SK-N-SH (cell line): Measurements from ENCODE around the gene AGTRAP. TPM values are rescaled to one million over a fixed set of nuclear protein-coding genes. Genes with fewer than 3 reads are reported as not detected.

Experiments used
- CTCF ChIA-PET: fragments of 300-600, 350-600 bp; formaldehyde crosslinking; extraction: SDS; loops from one replicate; lab custom pipeline; 2021; lab: Yijun Ruan, JAX
- POLR2A ChIA-PET: fragments of 350-600 bp; sonication (Branson Sonifier 250); formaldehyde crosslinking; extraction: SDS; loops from one replicate; lab custom pipeline; 2020; ENCODE audit warnings: antibody characterized with exemption, inconsistent platforms; lab: Yijun Ruan, JAX
- DNase-seq: peaks from one replicate; pipeline ENCODE4 v3.0.0; 2012
- H2AFZ ChIP-seq: fragments of 200-600 bp; sonication (generic); 2 replicates; pipeline ENCODE4 v1.8.1; 2016; ENCODE audit warnings: antibody characterized with exemption, mild to moderate bottlenecking, low read depth
- H3F3A ChIP-seq: fragments of 200-600 bp; sonication (generic); replicated peaks from 2 replicates; pipeline ENCODE3; 2016; ENCODE audit warnings: antibody characterized with exemption, mild to moderate bottlenecking; ENCODE audit not compliant: insufficient read depth
- H3K27ac ChIP-seq, 2 experiments: fragments of 200-500 bp in 1 of 2; fragments of 200-600 bp in 1 of 2; sonication (Bioruptor generic) in 1 of 2; sonication (generic), shearing (Covaris generic) in 1 of 2; 2 replicates each; pipeline versions ENCODE4 v1.5.1 to v1.6.1; 2014 to 2016; ENCODE audit warnings: low read depth in 2 of 2, inconsistent platforms in 1 of 2, low read length in 1 of 2, mild to moderate bottlenecking in 1 of 2, mixed read lengths in 1 of 2
- H3K27me3 ChIP-seq: fragments of 200-600 bp; sonication (generic), shearing (Covaris generic); 2 replicates; pipeline ENCODE4 v1.6.1; 2016; ENCODE audit warnings: mixed run types; ENCODE audit not compliant: insufficient read depth
- H3K36me3 ChIP-seq, 2 experiments: fragments of 200-500 bp in 1 of 2; fragments of 200-600 bp in 1 of 2; sonication (Bioruptor generic) in 1 of 2; sonication (generic) in 1 of 2; replicated peaks in 1 of 2; 2 replicates each; pipeline versions ENCODE3 to v1.5.1; 2014 to 2016; ENCODE audit warnings: low read length in 1 of 2, mild to moderate bottlenecking in 1 of 2; ENCODE audit not compliant: insufficient read depth in 2 of 2, control insufficient read depth in 1 of 2
- H3K4me1 ChIP-seq, 2 experiments: fragments of 200-500 bp in 1 of 2; fragments of 200-600 bp in 1 of 2; sonication (Bioruptor generic) in 1 of 2; sonication (generic), shearing (Covaris generic) in 1 of 2; 2 replicates each; pipeline versions ENCODE4 v1.5.1 to v1.6.1; 2014 to 2016; ENCODE audit warnings: low read depth in 1 of 2, low read length in 1 of 2, mixed run types in 1 of 2; ENCODE audit not compliant: insufficient read depth in 2 of 2, control insufficient read depth in 1 of 2
- H3K4me2 ChIP-seq: fragments of 200-600 bp; sonication (generic), shearing (Covaris generic); 2 replicates; pipeline ENCODE4 v1.6.1; 2017; ENCODE audit warnings: mixed run types
- H3K4me3 ChIP-seq, 2 experiments: fragments of 200-500 bp in 1 of 2; fragments of 200-600 bp in 1 of 2; sonication (Bioruptor generic) in 1 of 2; sonication (generic), shearing (Covaris generic) in 1 of 2; 2 replicates each; pipeline versions ENCODE4 v1.5.1 to v1.8.1; 2014 to 2016; ENCODE audit warnings: low read depth in 2 of 2, inconsistent platforms in 1 of 2, low read length in 1 of 2, mild to moderate bottlenecking in 1 of 2, mixed read lengths in 1 of 2, moderate library complexity in 1 of 2
- H3K79me2 ChIP-seq: fragments of 200-600 bp; sonication (generic); 2 replicates; pipeline ENCODE4 v1.8.1; 2017; ENCODE audit warnings: mild to moderate bottlenecking; ENCODE audit not compliant: insufficient read depth
- H3K9ac ChIP-seq: fragments of 200-600 bp; sonication (generic); 2 replicates; pipeline ENCODE4 v1.6.1; 2017; ENCODE audit warnings: mixed run types
- H3K9me2 ChIP-seq: fragments of 200-600 bp; sonication (generic); 2 replicates; pipeline ENCODE4 v1.6.1; 2017; ENCODE audit warnings: mixed run types
- H3K9me3 ChIP-seq: fragments of 200-600 bp; sonication (generic); 2 replicates; pipeline ENCODE4 v1.6.1; 2017; ENCODE audit warnings: mixed run types, mild to moderate bottlenecking, moderate library complexity
- H4K20me1 ChIP-seq: fragments of 200-600 bp; sonication (generic); 2 replicates; pipeline ENCODE4 v1.6.1; 2017; ENCODE audit warnings: mild to moderate bottlenecking, mixed run types; ENCODE audit not compliant: insufficient read depth
- CHD2 ChIP-seq: fragments of 150-350 bp; IDR thresholded peaks from 2 replicates; pipeline ENCODE4 v1.6.1; 2018; ENCODE audit warnings: low read length; ENCODE audit not compliant: partially characterized antibody
- EZH2phosphoT487 ChIP-seq: fragments of 200-600 bp; sonication (generic); IDR thresholded peaks from 2 replicates; pipeline ENCODE4 v1.6.1; 2017; ENCODE audit warnings: low read depth, mixed run types, mild to moderate bottlenecking, antibody characterized with exemption, moderate library complexity, borderline replicate concordance
- FOXJ3 ChIP-seq: sonication (generic); formaldehyde crosslinking; IDR thresholded peaks from 2 replicates; pipeline ENCODE4 v1.5.1; 2020; ENCODE audit warnings: mild to moderate bottlenecking, missing genetic modification reagents
- GATA2 ChIP-seq: sonication (generic); formaldehyde crosslinking; IDR thresholded peaks from 2 replicates; pipeline ENCODE4 v1.5.0; 2020; ENCODE audit warnings: mild to moderate bottlenecking, missing genetic modification reagents
- JUND ChIP-seq: IDR thresholded peaks from 2 replicates; pipeline ENCODE4 v1.4.0; 2012
- MXI1 ChIP-seq: IDR thresholded peaks from 2 replicates; pipeline ENCODE4 v1.6.1; 2012; ENCODE audit warnings: mild to moderate bottlenecking, low read depth, low read length, improper control_type of control experiment
- NFIC ChIP-seq: IDR thresholded peaks from 2 replicates; pipeline ENCODE4 v1.4.0; 2012; ENCODE audit warnings: borderline replicate concordance
- POLR2AphosphoS5 ChIP-seq: IDR thresholded peaks from 2 replicates; pipeline ENCODE4 v1.6.1; 2012; ENCODE audit warnings: low read depth, low read length
- RAD21 ChIP-seq: IDR thresholded peaks from 2 replicates; pipeline ENCODE4 v1.6.1; 2012; ENCODE audit warnings: mild to moderate bottlenecking, low read length
- RFX5 ChIP-seq: IDR thresholded peaks from 2 replicates; pipeline ENCODE4 v1.6.1; 2012; ENCODE audit warnings: mild to moderate bottlenecking, improper control_type of control experiment, low read length
- RXRA ChIP-seq: IDR thresholded peaks from 2 replicates; pipeline ENCODE4 v1.4.0; 2012; ENCODE audit warnings: low read depth, mild to moderate bottlenecking, borderline replicate concordance
- SIN3A ChIP-seq: IDR thresholded peaks from 2 replicates; pipeline ENCODE4 v1.6.1; 2012; ENCODE audit warnings: low read depth, mild to moderate bottlenecking, low read length, moderate library complexity, borderline replicate concordance
- SMC3 ChIP-seq: IDR thresholded peaks from 2 replicates; pipeline ENCODE4 v1.6.1; 2012; ENCODE audit warnings: low read depth, low read length, improper control_type of control experiment
- TCF12 ChIP-seq: IDR thresholded peaks from 2 replicates; pipeline ENCODE4 v1.4.0; 2012
- TEAD4 ChIP-seq: IDR thresholded peaks from 2 replicates; pipeline ENCODE4 v1.4.0; 2012; ENCODE audit warnings: mild to moderate bottlenecking, borderline replicate concordance; ENCODE audit not compliant: insufficient read depth
- YY1 ChIP-seq: IDR thresholded peaks from 2 replicates; pipeline ENCODE4 v1.4.0; 2012; ENCODE audit warnings: low read depth, mild to moderate bottlenecking
- WGBS: methylation state at CpG from one replicate; pipeline ENCODE4 v1.1.6; 2017; ENCODE audit warnings: low lambda C conversion rate; 5-methylcytosine and 5-hydroxymethylcytosine counted together
- polyA plus RNA-seq, 3 experiments: library from polyadenylated mRNA; depleted of rRNA; stranded (reverse); fragments of >200 nt; gene quantifications; 2 replicates each; pipeline ENCODE4 v1.2.3, GENCODE V29; 2012
- TF ChIP-seq, protein P1 (sequence below): IDR thresholded peaks from 2 replicates; pipeline ENCODE4 v1.4.0; 2012; ENCODE audit warnings: low read depth, borderline replicate concordance
- TF ChIP-seq, protein P2 (sequence below): IDR thresholded peaks from 2 replicates; pipeline ENCODE4 v1.6.1; 2012; ENCODE audit warnings: mild to moderate bottlenecking, low read depth, low read length, moderate library complexity
- TF ChIP-seq, protein P3 (sequence below): fragments of 150-350 bp; IDR thresholded peaks from 2 replicates; pipeline ENCODE4 v1.6.1; 2016; ENCODE audit warnings: mild to moderate bottlenecking, low read depth, low read length
- TF ChIP-seq, protein P4 (sequence below): IDR thresholded peaks from 2 replicates; pipeline ENCODE4; 2012
- TF ChIP-seq, protein P5 (sequence below): IDR thresholded peaks from 2 replicates; pipeline ENCODE4 v1.4.0; 2012; ENCODE audit warnings: low read depth, borderline replicate concordance

The AGTRAP gene
- polyA plus RNA-seq, 1 of the 3 experiments (the other 2 are of a cell fraction): 66.2 TPM

- POLR2A ChIA-PET: no interaction called here
- TF ChIP-seq, protein P1, sequence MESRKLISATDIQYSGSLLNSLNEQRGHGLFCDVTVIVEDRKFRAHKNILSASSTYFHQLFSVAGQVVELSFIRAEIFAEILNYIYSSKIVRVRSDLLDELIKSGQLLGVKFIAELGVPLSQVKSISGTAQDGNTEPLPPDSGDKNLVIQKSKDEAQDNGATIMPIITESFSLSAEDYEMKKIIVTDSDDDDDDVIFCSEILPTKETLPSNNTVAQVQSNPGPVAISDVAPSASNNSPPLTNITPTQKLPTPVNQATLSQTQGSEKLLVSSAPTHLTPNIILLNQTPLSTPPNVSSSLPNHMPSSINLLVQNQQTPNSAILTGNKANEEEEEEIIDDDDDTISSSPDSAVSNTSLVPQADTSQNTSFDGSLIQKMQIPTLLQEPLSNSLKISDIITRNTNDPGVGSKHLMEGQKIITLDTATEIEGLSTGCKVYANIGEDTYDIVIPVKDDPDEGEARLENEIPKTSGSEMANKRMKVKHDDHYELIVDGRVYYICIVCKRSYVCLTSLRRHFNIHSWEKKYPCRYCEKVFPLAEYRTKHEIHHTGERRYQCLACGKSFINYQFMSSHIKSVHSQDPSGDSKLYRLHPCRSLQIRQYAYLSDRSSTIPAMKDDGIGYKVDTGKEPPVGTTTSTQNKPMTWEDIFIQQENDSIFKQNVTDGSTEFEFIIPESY: no peak
- no peak for TF ChIP-seq GATA2 (CRISPR knock-in tag)
- TF ChIP-seq JUND: no peak
- TF ChIP-seq TCF12: no peak
- TF ChIP-seq FOXJ3: no peak
- no peak for TF ChIP-seq RXRA
- TF ChIP-seq RAD21: no peak
- TF ChIP-seq, protein P2, sequence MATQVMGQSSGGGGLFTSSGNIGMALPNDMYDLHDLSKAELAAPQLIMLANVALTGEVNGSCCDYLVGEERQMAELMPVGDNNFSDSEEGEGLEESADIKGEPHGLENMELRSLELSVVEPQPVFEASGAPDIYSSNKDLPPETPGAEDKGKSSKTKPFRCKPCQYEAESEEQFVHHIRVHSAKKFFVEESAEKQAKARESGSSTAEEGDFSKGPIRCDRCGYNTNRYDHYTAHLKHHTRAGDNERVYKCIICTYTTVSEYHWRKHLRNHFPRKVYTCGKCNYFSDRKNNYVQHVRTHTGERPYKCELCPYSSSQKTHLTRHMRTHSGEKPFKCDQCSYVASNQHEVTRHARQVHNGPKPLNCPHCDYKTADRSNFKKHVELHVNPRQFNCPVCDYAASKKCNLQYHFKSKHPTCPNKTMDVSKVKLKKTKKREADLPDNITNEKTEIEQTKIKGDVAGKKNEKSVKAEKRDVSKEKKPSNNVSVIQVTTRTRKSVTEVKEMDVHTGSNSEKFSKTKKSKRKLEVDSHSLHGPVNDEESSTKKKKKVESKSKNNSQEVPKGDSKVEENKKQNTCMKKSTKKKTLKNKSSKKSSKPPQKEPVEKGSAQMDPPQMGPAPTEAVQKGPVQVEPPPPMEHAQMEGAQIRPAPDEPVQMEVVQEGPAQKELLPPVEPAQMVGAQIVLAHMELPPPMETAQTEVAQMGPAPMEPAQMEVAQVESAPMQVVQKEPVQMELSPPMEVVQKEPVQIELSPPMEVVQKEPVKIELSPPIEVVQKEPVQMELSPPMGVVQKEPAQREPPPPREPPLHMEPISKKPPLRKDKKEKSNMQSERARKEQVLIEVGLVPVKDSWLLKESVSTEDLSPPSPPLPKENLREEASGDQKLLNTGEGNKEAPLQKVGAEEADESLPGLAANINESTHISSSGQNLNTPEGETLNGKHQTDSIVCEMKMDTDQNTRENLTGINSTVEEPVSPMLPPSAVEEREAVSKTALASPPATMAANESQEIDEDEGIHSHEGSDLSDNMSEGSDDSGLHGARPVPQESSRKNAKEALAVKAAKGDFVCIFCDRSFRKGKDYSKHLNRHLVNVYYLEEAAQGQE: no peak
- TF ChIP-seq MXI1: no peak
- TF ChIP-seq CHD2: no peak
- TF ChIP-seq NFIC: no peak
- TF ChIP-seq RFX5: no peak
Observed at GRCh38 chr1:11728126-11728806, 7.7 kb upstream of the AGTRAP start.

DNA sequence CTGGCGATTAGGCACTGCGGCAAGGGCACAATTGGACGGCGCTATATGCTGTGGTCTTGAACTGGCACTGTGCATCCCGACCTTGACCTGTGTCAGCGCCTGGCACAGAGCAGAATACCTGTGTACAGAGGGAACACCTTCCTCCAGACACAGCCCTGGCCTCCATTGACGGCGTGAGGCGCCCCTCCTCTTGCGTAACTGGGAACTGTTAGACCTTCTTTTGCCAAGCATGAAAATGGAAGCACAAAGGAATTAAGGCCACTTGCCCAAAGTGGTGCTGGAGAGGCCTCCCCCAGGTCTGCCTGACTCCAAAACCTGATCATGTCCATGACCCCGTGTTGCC lies 6.8 kb upstream of the AGTRAP start:
- H4K20me1 ChIP-seq: no peaks in the 10 kb centered on the region
- no peaks in the 10 kb centered on the region for H3K9me3 ChIP-seq
- no peaks in the 10 kb centered on the region for H3K79me2 ChIP-seq
- H2AFZ ChIP-seq: no peak overlapping the region
- H3F3A ChIP-seq: no peaks in the 10 kb centered on the region
- no peaks in the 10 kb centered on the region for H3K36me3 ChIP-seq
- no peak overlapping the region for H3K27ac ChIP-seq
- no peaks in the 10 kb centered on the region for H3K4me1 ChIP-seq
- DNase-seq: no peak
- H3K4me3 ChIP-seq: no peak overlapping the region
- ChIA-PET CTCF (interaction anchor here (1.3 to 1.4 kb wide), 2 partner anchors 9 to 13 kb away, joined by 3 read pairs; no protein-coding TSS in a partner anchor), POLR2A (no interaction called here)
- no peaks in the 10 kb centered on the region for H3K27me3 ChIP-seq
- WGBS: 77% methylated on average over 7 of the region's 11 CpGs
- H3K9ac ChIP-seq: no peak overlapping the region
- H3K4me2 ChIP-seq: no peak overlapping the region
- H3K9me2 ChIP-seq: no peaks in the 10 kb centered on the region
- TF ChIP-seq TEAD4 (no peak), SMC3 (no peak), YY1 (no peak), RXRA (no peak), POLR2AphosphoS5 (no peak), SIN3A (no peak), JUND (no peak), EZH2phosphoT487 (no peak)
- TF ChIP-seq, protein P3, sequence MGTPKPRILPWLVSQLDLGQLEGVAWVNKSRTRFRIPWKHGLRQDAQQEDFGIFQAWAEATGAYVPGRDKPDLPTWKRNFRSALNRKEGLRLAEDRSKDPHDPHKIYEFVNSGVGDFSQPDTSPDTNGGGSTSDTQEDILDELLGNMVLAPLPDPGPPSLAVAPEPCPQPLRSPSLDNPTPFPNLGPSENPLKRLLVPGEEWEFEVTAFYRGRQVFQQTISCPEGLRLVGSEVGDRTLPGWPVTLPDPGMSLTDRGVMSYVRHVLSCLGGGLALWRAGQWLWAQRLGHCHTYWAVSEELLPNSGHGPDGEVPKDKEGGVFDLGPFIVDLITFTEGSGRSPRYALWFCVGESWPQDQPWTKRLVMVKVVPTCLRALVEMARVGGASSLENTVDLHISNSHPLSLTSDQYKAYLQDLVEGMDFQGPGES: no peak
- TF ChIP-seq, protein P4, sequence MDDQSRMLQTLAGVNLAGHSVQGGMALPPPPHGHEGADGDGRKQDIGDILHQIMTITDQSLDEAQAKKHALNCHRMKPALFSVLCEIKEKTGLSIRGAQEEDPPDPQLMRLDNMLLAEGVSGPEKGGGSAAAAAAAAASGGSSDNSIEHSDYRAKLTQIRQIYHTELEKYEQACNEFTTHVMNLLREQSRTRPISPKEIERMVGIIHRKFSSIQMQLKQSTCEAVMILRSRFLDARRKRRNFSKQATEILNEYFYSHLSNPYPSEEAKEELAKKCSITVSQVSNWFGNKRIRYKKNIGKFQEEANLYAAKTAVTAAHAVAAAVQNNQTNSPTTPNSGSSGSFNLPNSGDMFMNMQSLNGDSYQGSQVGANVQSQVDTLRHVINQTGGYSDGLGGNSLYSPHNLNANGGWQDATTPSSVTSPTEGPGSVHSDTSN: no peak
- TF ChIP-seq, protein P5, sequence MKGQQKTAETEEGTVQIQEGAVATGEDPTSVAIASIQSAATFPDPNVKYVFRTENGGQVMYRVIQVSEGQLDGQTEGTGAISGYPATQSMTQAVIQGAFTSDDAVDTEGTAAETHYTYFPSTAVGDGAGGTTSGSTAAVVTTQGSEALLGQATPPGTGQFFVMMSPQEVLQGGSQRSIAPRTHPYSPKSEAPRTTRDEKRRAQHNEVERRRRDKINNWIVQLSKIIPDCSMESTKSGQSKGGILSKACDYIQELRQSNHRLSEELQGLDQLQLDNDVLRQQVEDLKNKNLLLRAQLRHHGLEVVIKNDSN: no peak

More at GRCh38 chr1:11728126-11728806, 7.7 kb upstream of the AGTRAP start:
- no peak for DNase-seq
- Histone ChIP-seq H4K20me1 (no peaks in the 10 kb centered on the region), H3K79me2 (no peaks in the 10 kb centered on the region), H3K4me2 (no peak overlapping the region), H3K36me3 (no peaks in the 10 kb centered on the region), H2AFZ (no peak overlapping the region), H3K27me3 (no peaks in the 10 kb centered on the region), H3K27ac (no peak overlapping the region), H3K9ac (no peak overlapping the region), H3F3A (no peaks in the 10 kb centered on the region), H3K4me1 (no peaks in the 10 kb centered on the region), H3K4me3 (no peak overlapping the region), H3K9me3 (no peaks in the 10 kb centered on the region), H3K9me2 (no peaks in the 10 kb centered on the region)
- 74% methylated on average over 3 of the region's 4 CpGs for WGBS
- CTCF ChIA-PET: interaction anchor here (1.3 to 1.4 kb wide), 2 partner anchors 9 to 12 kb away, joined by 3 read pairs; no protein-coding TSS in a partner anchor
